Endothelial cell (in vitro differentiated cells): ENCODE data around the gene DNAJA4. TPM values are rescaled to one million over a fixed set of nuclear protein-coding genes. Genes with fewer than 3 reads are reported as not detected.
A peak's percentile ranks its signal among the peaks of the same experiment; 100 is the strongest.

ENCODE experiments used
- DNase-seq: peaks from one replicate; pipeline ENCODE4 v3.0.0; 2021; ENCODE audit warnings: low spot score
- H3K27ac Mint-ChIP-seq: one replicate; pipeline ENCODE4 v1.8.0; 2021; ENCODE audit warnings: mixed read lengths, inconsistent platforms; ENCODE audit not compliant: unreplicated experiment
- H3K27me3 Mint-ChIP-seq: one replicate; pipeline ENCODE4 v1.8.0; 2021; ENCODE audit warnings: mild to moderate bottlenecking, moderate library complexity, mixed read lengths, inconsistent platforms; ENCODE audit not compliant: unreplicated experiment
- H3K36me3 Mint-ChIP-seq: one replicate; pipeline ENCODE4 v1.8.0; 2021; ENCODE audit warnings: mild to moderate bottlenecking, low read depth, mixed read lengths, inconsistent platforms; ENCODE audit not compliant: unreplicated experiment
- H3K4me1 Mint-ChIP-seq: one replicate; pipeline ENCODE4 v1.8.0; 2021; ENCODE audit warnings: mild to moderate bottlenecking, mixed read lengths, inconsistent platforms; ENCODE audit not compliant: unreplicated experiment
- H3K4me3 Mint-ChIP-seq: one replicate; pipeline ENCODE4 v1.8.0; 2021; ENCODE audit warnings: mild to moderate bottlenecking, mixed read lengths, inconsistent platforms; ENCODE audit not compliant: unreplicated experiment
- H3K9me3 Mint-ChIP-seq: one replicate; pipeline ENCODE4 v1.8.0; 2021; ENCODE audit warnings: mixed read lengths, inconsistent platforms; ENCODE audit not compliant: unreplicated experiment
- CTCF ChIP-seq: fragments of 200-600 bp; sonication (generic); IDR thresholded peaks from one replicate; pipeline ENCODE4 v1.5.0; 2021; ENCODE audit warnings: antibody characterized with exemption; ENCODE audit not compliant: unreplicated experiment
- total RNA-seq: library from RNA; stranded (reverse); fragmentation: NEBNext Ultra II Directional; extraction: Animal tissue kit (Norgen Biotek cat#: 25700); gene quantifications from one replicate; pipeline ENCODE4 v1.2.1, GENCODE V29; 2021; ENCODE audit not compliant: unreplicated experiment

DNAJA4 gene
- total RNA-seq, 1 donor from 2014 or later = 2.1 TPM

GRCh38 chr15:78316283-78317083 is 52.1 kb downstream of the DNAJA4 start:
- Mint-ChIP-seq H3K27ac (no peak overlapping the region), H3K27me3 (peaks cover 3% of the 10 kb centered on the region), H3K9me3 (no peaks in the 10 kb centered on the region), H3K4me3 (no peak overlapping the region), H3K36me3 (no peaks in the 10 kb centered on the region), H3K4me1 (no peaks in the 10 kb centered on the region)
- TF ChIP-seq CTCF = no peak
- DNase-seq = no peak

- Mint-ChIP-seq H3K4me1 (peaks cover 8% of the 10 kb centered on the region), H3K36me3 (no peaks in the 10 kb centered on the region), H3K4me3 (no peak overlapping the region), H3K9me3 (no peaks in the 10 kb centered on the region), H3K27ac (peak overlapping the region; percentile 26), H3K27me3 (peaks cover 8% of the 10 kb centered on the region)
- DNase-seq = no peak
- TF ChIP-seq CTCF = no peak
Observed at GRCh38 chr15:78317145-78317836, 52.9 kb downstream of the DNAJA4 start.

- H3K4me3 Mint-ChIP-seq = no peak overlapping the region
- H3K4me1 Mint-ChIP-seq = peaks cover 13% of the 10 kb centered on the region
- no peak for DNase-seq
- H3K9me3 Mint-ChIP-seq = no peaks in the 10 kb centered on the region
- TF ChIP-seq CTCF = no peak
- H3K27me3 Mint-ChIP-seq = peaks cover 5% of the 10 kb centered on the region
- no peak overlapping the region for H3K27ac Mint-ChIP-seq
- H3K36me3 Mint-ChIP-seq = peaks cover 3% of the 10 kb centered on the region
Observed at GRCh38 chr15:78319588-78319987, 55.2 kb downstream of the DNAJA4 start.

- H3K27ac Mint-ChIP-seq = no peak overlapping the region
- H3K27me3 Mint-ChIP-seq = peaks cover 5% of the 10 kb centered on the region
- peaks cover 13% of the 10 kb centered on the region for H3K4me1 Mint-ChIP-seq
- TF ChIP-seq CTCF = no peak
- H3K36me3 Mint-ChIP-seq = peaks cover 3% of the 10 kb centered on the region
- no peak overlapping the region for H3K4me3 Mint-ChIP-seq
- DNase-seq = no peak
- H3K9me3 Mint-ChIP-seq = no peaks in the 10 kb centered on the region
Observed at GRCh38 chr15:78320183-78320582, 55.8 kb downstream of the DNAJA4 start.

- Mint-ChIP-seq H3K27me3 (peaks cover 5% of the 10 kb centered on the region), H3K4me1 (peaks cover 13% of the 10 kb centered on the region), H3K4me3 (no peak overlapping the region), H3K9me3 (no peaks in the 10 kb centered on the region), H3K27ac (no peak overlapping the region), H3K36me3 (peaks cover 3% of the 10 kb centered on the region)
- DNase-seq = no peak
- no peak for TF ChIP-seq CTCF
Observed at GRCh38 chr15:78321041-78321570, 56.7 kb downstream of the DNAJA4 start.
